Measurements from ENCODE around the gene SLIT1. TPM values are rescaled to one million over a fixed set of nuclear protein-coding genes. Genes with fewer than 3 reads are reported as not detected.

Gene SLIT1
- total RNA-seq, 1 donor from 2014 or later = 0.23 TPM

- peaks cover 4% of the 10 kb centered on the region for H3K27me3 ChIP-seq
- DNase-seq = no peak
- H3K4me1 ChIP-seq = no peaks in the 10 kb centered on the region
- TF ChIP-seq CTCF (IDR thresholded peaks at IDR 0.05) = no peak
- H3K4me3 ChIP-seq = no peak overlapping the region
- H3K36me3 ChIP-seq = no peaks in the 10 kb centered on the region
- H3K27ac ChIP-seq = no peak overlapping the region
- H3K9me3 ChIP-seq = no peaks in the 10 kb centered on the region
- no peak for ATAC-seq
- intact Hi-C loops (cut with DNase I) = no loop called here
Measured at GRCh38 chr10:97120370-97120769, 65.4 kb downstream of the SLIT1 start.

GRCh38 chr10:97119058-97119745 is 66.6 kb downstream of the SLIT1 start:
- no peak overlapping the region for H3K27ac ChIP-seq
- peaks cover 7% of the 10 kb centered on the region for H3K27me3 ChIP-seq
- H3K36me3 ChIP-seq = no peaks in the 10 kb centered on the region
- intact Hi-C loops (cut with DNase I) = no loop called here
- no peak overlapping the region for H3K4me3 ChIP-seq
- no peak for TF ChIP-seq CTCF (IDR thresholded peaks at IDR 0.05)
- ATAC-seq = no peak
- H3K4me1 ChIP-seq = no peaks in the 10 kb centered on the region
- no peaks in the 10 kb centered on the region for H3K9me3 ChIP-seq
- no peak for DNase-seq

- peaks cover 12% of the 10 kb centered on the region for H3K27me3 ChIP-seq
- no peak for TF ChIP-seq CTCF (IDR thresholded peaks at IDR 0.05)
- ATAC-seq (no peak), DNase-seq (no peak)
- H3K4me3 ChIP-seq = no peak overlapping the region
- no peaks in the 10 kb centered on the region for H3K4me1 ChIP-seq
- no peaks in the 10 kb centered on the region for H3K9me3 ChIP-seq
- no peak overlapping the region for H3K27ac ChIP-seq
- no peaks in the 10 kb centered on the region for H3K36me3 ChIP-seq
- intact Hi-C loops (cut with DNase I) = no loop called here
Measured at GRCh38 chr10:97117372-97117771, 68.4 kb downstream of the SLIT1 start.

- H3K27me3 ChIP-seq = peaks cover 9% of the 10 kb centered on the region
- H3K27ac ChIP-seq = no peak overlapping the region
- H3K36me3 ChIP-seq = no peaks in the 10 kb centered on the region
- no peak for TF ChIP-seq CTCF (IDR thresholded peaks at IDR 0.05)
- DNase-seq (no peak), ATAC-seq (peak; percentile 20)
- H3K4me3 ChIP-seq = no peak overlapping the region
- no peaks in the 10 kb centered on the region for H3K9me3 ChIP-seq
- no peaks in the 10 kb centered on the region for H3K4me1 ChIP-seq
- intact Hi-C loops (cut with DNase I) = no loop called here
Measured at GRCh38 chr10:97116462-97117162, 69.1 kb downstream of the SLIT1 start.

GRCh38 chr10:97115846-97116245 is 69.9 kb downstream of the SLIT1 start:
- Histone ChIP-seq H3K4me3 (no peak overlapping the region), H3K27me3 (peaks cover 9% of the 10 kb centered on the region), H3K36me3 (no peaks in the 10 kb centered on the region), H3K9me3 (no peaks in the 10 kb centered on the region), H3K27ac (no peak overlapping the region), H3K4me1 (no peaks in the 10 kb centered on the region)
- intact Hi-C loops (cut with DNase I) = no loop called here
- no peak for ATAC-seq
- DNase-seq = no peak
- TF ChIP-seq CTCF (IDR thresholded peaks at IDR 0.05) = no peak

All from upper lobe of right lung (tissue), 1 donor.